Esophagus squamous epithelium (tissue), 4 donors: ENCODE results near the gene SGCG.

Experiments used
- POLR2A ChIP-seq, 4 donors: fragments of 450-650 bp; IDR thresholded peaks; one replicate each; pipeline ENCODE4 v1.6.1; 2017; ENCODE audit warnings: antibody characterized with exemption in 4 of 4, mild to moderate bottlenecking in 4 of 4, moderate library complexity in 3 of 4
- TF ChIP-seq, protein P1 (sequence below), 6 experiments: fragments of 450-650 bp in 4 of 6; fragments of 200-600 bp in 2 of 6; sonication (generic) in 2 of 6; IDR thresholded peaks; one replicate each; pipeline ENCODE4 v1.5.1; 2016 to 2019; ENCODE audit warnings: antibody characterized with exemption in 6 of 6, mild to moderate bottlenecking in 4 of 6, moderate library complexity in 4 of 6

DNA sequence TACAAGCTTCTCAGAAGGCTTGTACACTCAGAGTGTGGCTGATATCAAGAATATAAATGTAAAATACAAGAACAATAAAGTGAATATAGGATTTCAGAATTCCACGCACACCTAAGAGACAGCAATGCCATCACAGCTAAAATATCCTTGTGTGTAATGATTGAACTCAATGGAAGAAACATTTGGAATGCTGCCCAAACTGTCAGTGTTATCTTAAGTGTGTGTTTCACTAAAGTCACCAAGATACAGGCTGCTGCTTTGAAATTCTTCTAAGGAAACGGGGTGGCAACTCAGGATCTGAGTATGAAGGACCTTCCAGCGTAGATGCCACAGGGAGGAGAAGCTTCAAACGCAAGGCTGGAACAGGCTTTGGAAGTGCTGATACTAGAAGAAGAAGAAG lies 86.8 kb downstream of the SGCG start:
- TF ChIP-seq, protein P1, sequence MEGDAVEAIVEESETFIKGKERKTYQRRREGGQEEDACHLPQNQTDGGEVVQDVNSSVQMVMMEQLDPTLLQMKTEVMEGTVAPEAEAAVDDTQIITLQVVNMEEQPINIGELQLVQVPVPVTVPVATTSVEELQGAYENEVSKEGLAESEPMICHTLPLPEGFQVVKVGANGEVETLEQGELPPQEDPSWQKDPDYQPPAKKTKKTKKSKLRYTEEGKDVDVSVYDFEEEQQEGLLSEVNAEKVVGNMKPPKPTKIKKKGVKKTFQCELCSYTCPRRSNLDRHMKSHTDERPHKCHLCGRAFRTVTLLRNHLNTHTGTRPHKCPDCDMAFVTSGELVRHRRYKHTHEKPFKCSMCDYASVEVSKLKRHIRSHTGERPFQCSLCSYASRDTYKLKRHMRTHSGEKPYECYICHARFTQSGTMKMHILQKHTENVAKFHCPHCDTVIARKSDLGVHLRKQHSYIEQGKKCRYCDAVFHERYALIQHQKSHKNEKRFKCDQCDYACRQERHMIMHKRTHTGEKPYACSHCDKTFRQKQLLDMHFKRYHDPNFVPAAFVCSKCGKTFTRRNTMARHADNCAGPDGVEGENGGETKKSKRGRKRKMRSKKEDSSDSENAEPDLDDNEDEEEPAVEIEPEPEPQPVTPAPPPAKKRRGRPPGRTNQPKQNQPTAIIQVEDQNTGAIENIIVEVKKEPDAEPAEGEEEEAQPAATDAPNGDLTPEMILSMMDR (IDR thresholded peaks at IDR 0.05): no peak
- no peak for TF ChIP-seq POLR2A (IDR thresholded peaks at IDR 0.05)
